Upper lobe of left lung (tissue), 4 donors: ENCODE measurements around the gene MARK4.

Source experiments
- CTCF ChIP-seq, 6 experiments: fragments of 450-650 bp in 4 of 6; fragments of 200-600 bp in 2 of 6; sonication (generic) in 2 of 6; IDR thresholded peaks; one replicate each; pipeline ENCODE4 v1.5.1; 2016 to 2019; ENCODE audit warnings: antibody characterized with exemption in 6 of 6
- POLR2A ChIP-seq, 4 donors: fragments of 450-650 bp; IDR thresholded peaks; one replicate each; pipeline ENCODE4 v1.5.1; 2016 to 2017; ENCODE audit warnings: antibody characterized with exemption in 4 of 4, mild to moderate bottlenecking in 2 of 4
- POLR2AphosphoS5 ChIP-seq, 2 donors: sonication (generic); formaldehyde crosslinking; IDR thresholded peaks; one replicate each; pipeline ENCODE4 v1.5.1; 2017; ENCODE audit warnings: antibody characterized with exemption in 2 of 2

DNA sequence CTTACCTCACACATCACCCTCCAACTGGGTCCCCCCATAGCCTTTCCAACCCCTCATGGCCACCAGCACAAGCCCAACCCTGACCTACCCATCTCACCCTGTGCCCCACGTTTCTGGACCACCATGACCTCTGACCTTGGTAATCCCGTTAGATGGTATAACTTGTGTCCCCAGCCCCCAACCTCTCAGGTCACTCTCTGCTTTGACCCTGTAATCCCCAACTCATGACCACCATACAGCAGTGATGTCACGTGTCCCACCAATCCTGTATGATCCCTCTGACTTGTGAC, 98.0 kb downstream of the MARK4 start:
- TF ChIP-seq CTCF (IDR thresholded peaks at IDR 0.05) (no peak), POLR2A (IDR thresholded peaks at IDR 0.05) (no peak), POLR2AphosphoS5 (IDR thresholded peaks at IDR 0.05) (no peak)
